Retinal pigment epithelial cell (primary cell): ENCODE measurements around the gene OLFML1.
A peak's percentile ranks its signal among the peaks of the same experiment; 100 is the strongest.

ENCODE experiments used
- DNase-seq: peaks from one replicate; pipeline ENCODE4 v3.0.0-alpha.2; 2010; ENCODE audit warnings: low read depth
- H3K4me3 ChIP-seq: 2 replicates; pipeline ENCODE4 v1.5.1; 2011; ENCODE audit warnings: mild to moderate bottlenecking, low read length, control low read depth, moderate library complexity
- TF ChIP-seq, protein P1 (sequence below): conservative IDR thresholded peaks from 2 replicates; pipeline ENCODE4 v1.5.1; 2011; ENCODE audit warnings: low read depth, low read length, control low read depth, inconsistent platforms

The OLFML1 gene

GRCh38 chr11:7546324-7546791, 61.1 kb downstream of the OLFML1 start:
- no peak for DNase-seq
- TF ChIP-seq, protein P1, sequence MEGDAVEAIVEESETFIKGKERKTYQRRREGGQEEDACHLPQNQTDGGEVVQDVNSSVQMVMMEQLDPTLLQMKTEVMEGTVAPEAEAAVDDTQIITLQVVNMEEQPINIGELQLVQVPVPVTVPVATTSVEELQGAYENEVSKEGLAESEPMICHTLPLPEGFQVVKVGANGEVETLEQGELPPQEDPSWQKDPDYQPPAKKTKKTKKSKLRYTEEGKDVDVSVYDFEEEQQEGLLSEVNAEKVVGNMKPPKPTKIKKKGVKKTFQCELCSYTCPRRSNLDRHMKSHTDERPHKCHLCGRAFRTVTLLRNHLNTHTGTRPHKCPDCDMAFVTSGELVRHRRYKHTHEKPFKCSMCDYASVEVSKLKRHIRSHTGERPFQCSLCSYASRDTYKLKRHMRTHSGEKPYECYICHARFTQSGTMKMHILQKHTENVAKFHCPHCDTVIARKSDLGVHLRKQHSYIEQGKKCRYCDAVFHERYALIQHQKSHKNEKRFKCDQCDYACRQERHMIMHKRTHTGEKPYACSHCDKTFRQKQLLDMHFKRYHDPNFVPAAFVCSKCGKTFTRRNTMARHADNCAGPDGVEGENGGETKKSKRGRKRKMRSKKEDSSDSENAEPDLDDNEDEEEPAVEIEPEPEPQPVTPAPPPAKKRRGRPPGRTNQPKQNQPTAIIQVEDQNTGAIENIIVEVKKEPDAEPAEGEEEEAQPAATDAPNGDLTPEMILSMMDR: no peak
- no peak overlapping the region for H3K4me3 ChIP-seq

- no peak overlapping the region for H3K4me3 ChIP-seq
- no peak for DNase-seq
- TF ChIP-seq, protein P1: no peak
Observed at GRCh38 chr11:7547687-7548086, 62.4 kb downstream of the OLFML1 start.

DNA sequence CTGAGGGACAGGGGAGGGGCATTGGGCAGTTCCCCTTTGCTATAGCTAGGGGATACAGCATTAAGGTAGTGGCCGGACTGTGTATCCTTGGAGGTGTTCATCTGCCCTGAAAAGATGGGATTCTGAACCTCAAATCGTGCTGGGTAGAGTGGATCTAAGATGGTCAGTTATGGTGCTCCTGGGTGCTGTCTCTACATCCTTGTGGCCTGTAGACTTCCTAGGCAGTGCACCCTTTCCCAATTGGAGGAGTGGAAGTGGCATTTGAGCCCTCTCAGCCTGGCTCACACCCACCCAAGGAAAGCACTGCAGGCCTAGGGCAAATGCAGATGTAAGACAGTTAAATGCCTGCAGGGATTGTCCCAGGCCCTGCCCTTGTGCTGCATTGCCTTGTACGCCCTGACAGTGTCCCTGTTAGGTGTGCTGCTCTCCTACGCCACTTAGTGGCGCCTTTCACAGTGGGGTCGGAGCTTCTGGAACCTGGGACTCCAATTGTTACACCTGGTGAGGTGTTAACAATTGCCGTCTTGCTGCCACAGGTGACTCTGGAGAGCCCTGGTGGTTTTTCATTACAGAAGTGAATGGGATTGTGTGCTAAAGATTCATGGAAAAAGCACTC, 63.5 kb downstream of the OLFML1 start:
- TF ChIP-seq, protein P1: peak; percentile 26
- no peak overlapping the region for H3K4me3 ChIP-seq
- no peak for DNase-seq

GRCh38 chr11:7549681-7550080, 64.4 kb downstream of the OLFML1 start:
- TF ChIP-seq, protein P1: no peak
- no peak overlapping the region for H3K4me3 ChIP-seq
- no peak for DNase-seq

DNA sequence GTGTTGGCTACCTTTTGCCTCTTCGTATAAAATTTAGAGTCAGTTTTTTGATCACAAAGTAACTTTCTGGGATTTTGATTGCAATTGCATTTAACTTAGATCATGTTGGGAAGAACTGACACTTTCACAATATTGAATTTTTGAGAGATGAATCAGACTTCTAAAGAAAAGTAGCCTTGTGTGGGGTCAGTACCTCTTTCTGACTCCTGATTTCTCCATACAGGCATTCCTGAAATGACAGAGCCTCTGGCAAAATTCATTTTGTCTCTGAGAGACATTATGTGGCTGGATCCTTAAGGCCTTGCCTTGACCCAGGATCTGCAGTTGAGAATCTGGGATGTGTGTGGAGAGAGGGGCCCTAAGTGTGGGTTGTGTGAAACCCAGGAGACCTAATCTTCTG, 66.3 kb downstream of the OLFML1 start:
- TF ChIP-seq, protein P1: no peak
- H3K4me3 ChIP-seq: no peak overlapping the region
- no peak for DNase-seq

- TF ChIP-seq, protein P1: no peak
- DNase-seq: no peak
Observed at GRCh38 chr11:7552666-7553065, 67.4 kb downstream of the OLFML1 start.

GRCh38 chr11:7555052-7555699, 69.9 kb downstream of the OLFML1 start:
- TF ChIP-seq, protein P1: no peak
- DNase-seq: no peak
- no peak overlapping the region for H3K4me3 ChIP-seq

More at GRCh38 chr11:7552666-7553065, 67.4 kb downstream of the OLFML1 start:
- no peak overlapping the region for H3K4me3 ChIP-seq
